ENCODE data around the gene DMC1. TPM values are rescaled to one million over a fixed set of nuclear protein-coding genes. Genes with fewer than 3 reads are reported as not detected.

The DMC1 gene
- total and polyA plus RNA-seq, 2 of the 13 experiments (the other 11 are each of a cell fraction or from before 2014, with no cell fraction given), result 0.82 TPM; not detected in 1

DNA sequence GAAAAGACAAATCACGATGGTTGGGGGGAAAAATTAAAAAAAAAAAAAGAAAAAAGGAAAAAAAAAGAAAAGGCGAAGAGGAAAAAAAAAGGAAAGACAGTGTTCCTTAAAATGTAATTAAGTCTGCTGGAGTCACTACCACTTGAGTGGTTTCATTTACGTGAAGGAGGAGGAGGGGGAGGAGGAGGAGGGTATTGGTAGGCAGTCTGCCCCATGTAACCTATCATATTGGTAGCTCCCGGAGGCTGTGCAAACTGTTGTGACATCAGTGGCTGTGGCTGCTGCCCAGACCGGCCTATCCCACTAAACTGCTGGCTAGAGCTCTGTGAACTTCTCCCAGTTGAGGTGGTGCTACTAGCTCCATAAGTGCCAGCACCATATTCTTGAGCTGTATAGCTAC lies 84.2 kb downstream of the DMC1 start (continued):
- TF ChIP-seq, protein P1, sequence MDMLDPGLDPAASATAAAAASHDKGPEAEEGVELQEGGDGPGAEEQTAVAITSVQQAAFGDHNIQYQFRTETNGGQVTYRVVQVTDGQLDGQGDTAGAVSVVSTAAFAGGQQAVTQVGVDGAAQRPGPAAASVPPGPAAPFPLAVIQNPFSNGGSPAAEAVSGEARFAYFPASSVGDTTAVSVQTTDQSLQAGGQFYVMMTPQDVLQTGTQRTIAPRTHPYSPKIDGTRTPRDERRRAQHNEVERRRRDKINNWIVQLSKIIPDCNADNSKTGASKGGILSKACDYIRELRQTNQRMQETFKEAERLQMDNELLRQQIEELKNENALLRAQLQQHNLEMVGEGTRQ (IDR thresholded peaks at IDR 0.05; ENCODE audit: low read depth, low read length), result no peak
- TF ChIP-seq, protein P1 (CRISPR knock-in tag; IDR thresholded peaks at IDR 0.05; ENCODE audit: borderline replicate concordance), result no peak
- TF ChIP-seq SMAD1 (CRISPR knock-in tag; IDR thresholded peaks at IDR 0.05; ENCODE audit: borderline replicate concordance, low read depth) (no peak), SMARCE1 (IDR thresholded peaks at IDR 0.05; ENCODE audit: borderline replicate concordance) (no peak), CEBPB (IDR thresholded peaks at IDR 0.05; ENCODE audit: borderline replicate concordance, low read depth, low read length) (0 out of 2 replicates have a peak, but pooled peaks have one; percentile 20), POLR2A (IDR thresholded peaks at IDR 0.05; ENCODE audit: insufficient read depth in 1 of 2, low read depth in 2 of 2, low read length in 2 of 2) (peak in 1 of 2 experiments; percentile 35; a peak in 1 of 4 replicates), FOXJ3 (CRISPR knock-in tag; IDR thresholded peaks at IDR 0.05; ENCODE audit: borderline replicate concordance) (no peak)
- TF ChIP-seq, protein P2, sequence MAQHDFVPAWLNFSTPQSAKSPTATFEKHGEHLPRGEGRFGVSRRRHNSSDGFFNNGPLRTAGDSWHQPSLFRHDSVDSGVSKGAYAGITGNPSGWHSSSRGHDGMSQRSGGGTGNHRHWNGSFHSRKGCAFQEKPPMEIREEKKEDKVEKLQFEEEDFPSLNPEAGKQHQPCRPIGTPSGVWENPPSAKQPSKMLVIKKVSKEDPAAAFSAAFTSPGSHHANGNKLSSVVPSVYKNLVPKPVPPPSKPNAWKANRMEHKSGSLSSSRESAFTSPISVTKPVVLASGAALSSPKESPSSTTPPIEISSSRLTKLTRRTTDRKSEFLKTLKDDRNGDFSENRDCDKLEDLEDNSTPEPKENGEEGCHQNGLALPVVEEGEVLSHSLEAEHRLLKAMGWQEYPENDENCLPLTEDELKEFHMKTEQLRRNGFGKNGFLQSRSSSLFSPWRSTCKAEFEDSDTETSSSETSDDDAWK (CRISPR knock-in tag; IDR thresholded peaks at IDR 0.05), result no peak

DNA sequence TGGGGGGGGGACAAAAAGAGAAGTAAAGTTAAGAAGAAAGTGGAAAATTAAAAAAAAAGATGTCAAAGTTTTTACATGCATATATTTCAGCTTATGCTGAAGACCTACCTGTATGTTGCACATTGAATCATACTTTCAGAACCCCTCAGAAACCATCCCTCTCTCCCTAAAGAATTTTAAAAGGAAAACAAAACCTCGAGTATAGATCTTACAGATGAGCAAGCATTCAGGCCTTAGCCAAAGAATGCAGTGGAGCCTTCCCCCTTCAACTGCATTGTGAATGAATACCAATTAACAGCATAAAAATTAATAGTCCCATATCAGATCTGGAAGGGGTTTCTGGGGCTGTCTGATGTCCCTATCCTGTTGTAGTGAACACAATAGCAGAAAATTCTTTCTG lies 85.7 kb downstream of the DMC1 start:
- TF ChIP-seq RBFOX2 (IDR thresholded peaks at IDR 0.05; ENCODE audit: low read depth, low read length), result peak; percentile 34; the same call in 1 of the 2 replicates
- TF ChIP-seq SIN3A (IDR thresholded peaks at IDR 0.05; ENCODE audit: borderline replicate concordance, low read depth, low read length), result no peak
- TF ChIP-seq SSRP1 (CRISPR knock-in tag; IDR thresholded peaks at IDR 0.05), result peak; percentile 43; the same call in 1 of the 2 replicates
- TF ChIP-seq RBM22 (optimal IDR thresholded peaks at IDR 0.05; ENCODE audit: low read length), result peak; percentile 31
- TF ChIP-seq, protein P3, sequence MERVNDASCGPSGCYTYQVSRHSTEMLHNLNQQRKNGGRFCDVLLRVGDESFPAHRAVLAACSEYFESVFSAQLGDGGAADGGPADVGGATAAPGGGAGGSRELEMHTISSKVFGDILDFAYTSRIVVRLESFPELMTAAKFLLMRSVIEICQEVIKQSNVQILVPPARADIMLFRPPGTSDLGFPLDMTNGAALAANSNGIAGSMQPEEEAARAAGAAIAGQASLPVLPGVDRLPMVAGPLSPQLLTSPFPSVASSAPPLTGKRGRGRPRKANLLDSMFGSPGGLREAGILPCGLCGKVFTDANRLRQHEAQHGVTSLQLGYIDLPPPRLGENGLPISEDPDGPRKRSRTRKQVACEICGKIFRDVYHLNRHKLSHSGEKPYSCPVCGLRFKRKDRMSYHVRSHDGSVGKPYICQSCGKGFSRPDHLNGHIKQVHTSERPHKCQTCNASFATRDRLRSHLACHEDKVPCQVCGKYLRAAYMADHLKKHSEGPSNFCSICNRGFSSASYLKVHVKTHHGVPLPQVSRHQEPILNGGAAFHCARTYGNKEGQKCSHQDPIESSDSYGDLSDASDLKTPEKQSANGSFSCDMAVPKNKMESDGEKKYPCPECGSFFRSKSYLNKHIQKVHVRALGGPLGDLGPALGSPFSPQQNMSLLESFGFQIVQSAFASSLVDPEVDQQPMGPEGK (CRISPR knock-in tag; IDR thresholded peaks at IDR 0.05), result no peak
- TF ChIP-seq BCL6 (CRISPR knock-in tag; IDR thresholded peaks at IDR 0.05), result no peak
- no peak for TF ChIP-seq GFI1 (CRISPR knock-in tag; IDR thresholded peaks at IDR 0.05; ENCODE audit: borderline replicate concordance)
- TF ChIP-seq ZNF17 (CRISPR knock-in tag; IDR thresholded peaks at IDR 0.05), result no peak
- TF ChIP-seq ZBTB42 (CRISPR knock-in tag; IDR thresholded peaks at IDR 0.05), result no peak

More for the DNA sequence above, 85.7 kb downstream of the DMC1 start:
- ATAC-seq (no peak), DNase-seq (ENCODE audit: low spot score) (no peak), FAIRE-seq (no peak)
- H3K79me2 ChIP-seq (ENCODE audit: insufficient read depth, low read length), result no peaks in the 10 kb centered on the region
- no peak overlapping the region for H3K4me3 ChIP-seq (replicated peaks in 1 of 3; ENCODE audit: insufficient read depth in 1 of 3, low read depth in 2 of 3, low read length in 3 of 3)
- H2AFZ ChIP-seq (ENCODE audit: low read length), result no peak overlapping the region
- POLR2A ChIA-PET, result interaction anchor here (1.5 kb wide), 1 partner anchor 21 kb away, joined by 5 read pairs; no protein-coding TSS in a partner anchor
- 89% methylated on average over 1 of the region's 1 CpG for WGBS (ENCODE audit: low lambda C conversion rate)
- H3K9me3 ChIP-seq (ENCODE audit: low read length), result no peaks in the 10 kb centered on the region
- H3K27ac ChIP-seq (ENCODE audit: extremely low read length, insufficient read depth, low read length), result no peak overlapping the region
- in situ Hi-C loops (cut with HindIII; ENCODE audit: extremely low pct_ligation_motif_present, low pct_unique_long_range_greater_than_20kb) (no loop called here), intact Hi-C loops (cut with micrococcal nuclease; ENCODE audit: unreplicated experiment) (no loop called here)
- CTCF ChIA-PET (ENCODE audit: low intra/inter-chr PET ratio, low total read pairs), result no interaction called here
- no peak overlapping the region for H3K4me2 ChIP-seq (ENCODE audit: low read depth, low read length)
- no peaks in the 10 kb centered on the region for H3K4me1 ChIP-seq (ENCODE audit: insufficient read depth, low read length)
- no peak overlapping the region for H3K9ac ChIP-seq (ENCODE audit: insufficient read depth, low read depth, low read length)
- no peaks in the 10 kb centered on the region for H3K27me3 ChIP-seq (ENCODE audit: control insufficient read depth in 1 of 2, insufficient read depth in 2 of 2, low read length in 2 of 2)
- peaks cover 3% of the 10 kb centered on the region for H4K20me1 ChIP-seq (ENCODE audit: insufficient read depth, low read length)
- H3K36me3 ChIP-seq (replicated peaks in 1 of 2; ENCODE audit: control insufficient read depth in 1 of 2, insufficient read depth in 2 of 2, low read length in 2 of 2), result peaks cover 18 to 55% of the 10 kb centered on the region in 2 experiments
- BruUV-seq (replicated peaks), result no TSS peak
